ENCODE measurements around the gene MAP7D1.

The MAP7D1 gene

DNA sequence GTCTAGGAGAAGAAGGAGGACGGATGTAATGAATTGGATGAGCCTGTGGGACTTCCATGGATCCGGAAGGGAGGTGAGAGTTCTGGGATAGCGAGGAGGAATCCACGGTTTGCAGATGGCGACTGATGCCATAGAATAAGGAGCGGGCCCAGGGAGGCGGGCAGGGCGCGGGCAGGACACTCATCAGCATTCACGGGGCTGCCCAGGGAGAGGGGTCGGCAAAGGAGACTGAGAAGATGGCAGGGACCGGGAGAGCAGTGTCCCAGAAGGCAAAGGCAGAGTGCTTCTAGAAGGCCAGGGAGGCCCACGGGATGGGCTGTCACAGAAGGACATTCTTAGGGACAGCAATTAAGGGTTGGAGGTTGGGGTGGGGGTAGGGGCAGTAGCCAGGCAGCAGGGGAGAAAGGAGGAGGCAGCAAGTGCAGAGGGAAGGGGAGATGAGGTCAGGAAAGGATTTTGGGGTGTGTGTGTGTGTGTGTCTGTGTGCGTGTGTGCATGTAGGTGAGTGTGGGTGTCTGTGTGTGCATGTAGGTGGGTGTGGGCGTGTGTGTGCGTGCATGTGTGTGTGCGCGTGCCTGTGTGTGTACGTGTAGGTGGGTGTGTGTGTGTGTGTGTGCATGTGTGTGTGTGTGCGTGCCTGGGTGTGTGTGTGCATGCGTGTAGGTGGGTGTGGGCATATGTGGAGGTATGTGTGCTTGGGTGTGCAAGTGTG lies 29.8 kb upstream of the MAP7D1 start:
- in situ Hi-C loops (cut with MboI; ENCODE audit: low sequenced_read_pairs): no loop called here

GRCh38 chr1:36126797-36127500 lies 29.0 kb upstream of the MAP7D1 start:
- in situ Hi-C loops (cut with MboI; ENCODE audit: low sequenced_read_pairs): no loop called here

DNA sequence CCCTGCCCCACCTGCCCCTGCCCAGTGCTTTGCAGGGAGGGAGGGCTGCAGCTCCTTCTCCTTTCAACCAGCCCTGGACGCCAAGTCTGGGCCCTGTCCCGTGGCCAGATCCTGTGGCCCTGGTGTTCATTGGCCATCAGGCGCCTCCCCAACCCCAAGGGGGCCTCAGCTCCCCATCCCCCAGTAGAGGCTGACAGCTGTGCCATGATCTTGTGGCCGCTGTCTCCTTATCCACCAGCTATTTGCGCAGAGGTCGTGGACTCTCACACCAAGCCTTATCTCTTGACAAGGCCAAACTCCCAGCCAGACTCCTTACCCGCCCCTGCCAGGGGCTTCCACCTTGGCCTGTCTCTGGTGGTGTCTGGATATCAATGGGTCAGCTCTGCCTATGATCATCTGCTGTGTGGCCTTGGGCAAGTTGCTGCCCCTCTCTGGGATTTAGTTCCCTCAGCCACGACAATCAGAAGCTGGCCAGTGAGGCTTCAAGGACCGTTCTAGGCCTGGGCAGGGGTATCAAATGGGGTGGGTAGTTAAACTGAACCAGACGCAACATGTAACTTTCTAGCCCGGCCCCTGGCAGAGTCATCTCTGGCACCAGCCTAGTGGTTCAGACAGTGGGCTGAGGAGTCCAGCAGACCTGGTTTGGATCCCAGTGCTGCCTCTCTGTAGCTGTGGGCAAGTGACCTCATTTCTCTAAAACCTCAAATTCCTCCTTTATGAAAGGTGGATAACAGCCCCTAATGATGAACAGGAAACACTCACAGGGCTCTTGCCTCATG lies 27.6 kb upstream of the MAP7D1 start:
- in situ Hi-C loops (cut with MboI; ENCODE audit: low sequenced_read_pairs): no loop called here

- in situ Hi-C loops (cut with MboI; ENCODE audit: low sequenced_read_pairs): no loop called here
Observed at GRCh38 chr1:36128905-36129206, 27.1 kb upstream of the MAP7D1 start.

DNA sequence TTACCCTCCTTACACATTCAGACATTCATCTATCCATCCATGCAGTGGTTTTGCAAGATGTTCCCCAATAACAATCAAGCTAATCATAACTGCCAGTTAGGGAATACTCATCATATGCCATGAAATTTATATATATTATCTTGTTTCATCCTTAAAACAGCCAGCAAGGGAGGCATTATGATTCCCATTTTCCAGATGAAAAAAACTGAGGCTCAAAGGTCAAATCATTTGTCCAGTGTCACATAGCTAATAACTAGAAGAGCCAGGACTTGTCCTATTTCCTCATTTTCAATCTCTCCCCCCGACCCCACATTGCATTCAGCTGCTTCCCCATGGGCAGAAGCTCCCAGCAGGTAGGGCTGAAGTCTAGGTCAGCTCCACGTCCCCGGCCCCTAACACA lies 23.9 kb upstream of the MAP7D1 start:
- in situ Hi-C loops (cut with MboI; ENCODE audit: low sequenced_read_pairs): no loop called here

DNA sequence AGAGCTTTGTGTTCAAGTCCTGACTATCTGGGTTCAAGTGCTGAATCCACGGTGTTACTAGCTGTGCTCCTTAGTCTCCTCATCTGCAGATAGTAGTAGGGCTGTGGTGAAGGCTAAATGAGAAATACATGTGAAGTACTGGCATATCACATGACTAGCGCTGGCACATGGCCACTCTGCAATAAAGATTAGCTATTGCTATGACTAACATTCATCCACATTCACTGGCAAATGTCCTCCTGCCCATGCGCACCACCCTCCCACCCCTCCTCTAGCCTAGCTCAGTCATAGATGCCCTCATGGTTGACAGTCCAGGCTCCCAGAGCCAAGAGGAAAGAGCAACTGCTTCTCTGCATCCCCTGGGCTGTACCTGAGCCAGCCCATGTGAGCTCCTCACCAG lies 22.5 kb upstream of the MAP7D1 start:
- in situ Hi-C loops (cut with MboI; ENCODE audit: low sequenced_read_pairs): no loop called here

GRCh38 chr1:36134031-36134430 lies 21.9 kb upstream of the MAP7D1 start:
- in situ Hi-C loops (cut with MboI; ENCODE audit: low sequenced_read_pairs): no loop called here

GRCh38 chr1:36134505-36135329 lies 21.2 kb upstream of the MAP7D1 start:
- in situ Hi-C loops (cut with MboI; ENCODE audit: low sequenced_read_pairs): no loop called here

DNA sequence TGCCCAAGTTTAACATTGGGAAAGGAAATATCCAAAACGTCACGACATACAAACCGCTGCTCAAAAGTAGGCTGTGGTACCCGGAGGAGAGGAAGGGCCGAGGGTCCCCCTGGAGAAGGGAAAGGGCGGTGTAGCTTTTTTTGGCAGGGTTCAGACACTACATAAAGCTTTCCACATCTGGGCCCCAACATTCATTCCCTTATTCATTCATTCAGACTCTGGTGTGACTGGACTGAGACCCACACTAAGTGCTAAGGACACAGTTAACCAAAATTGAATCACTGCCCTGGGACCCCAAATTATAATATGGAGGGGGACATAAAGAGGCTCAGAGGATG lies 20.7 kb upstream of the MAP7D1 start:
- in situ Hi-C loops (cut with MboI; ENCODE audit: low sequenced_read_pairs): no loop called here

GRCh38 chr1:36135796-36136195 lies 20.2 kb upstream of the MAP7D1 start:
- in situ Hi-C loops (cut with MboI; ENCODE audit: low sequenced_read_pairs): no loop called here

DNA sequence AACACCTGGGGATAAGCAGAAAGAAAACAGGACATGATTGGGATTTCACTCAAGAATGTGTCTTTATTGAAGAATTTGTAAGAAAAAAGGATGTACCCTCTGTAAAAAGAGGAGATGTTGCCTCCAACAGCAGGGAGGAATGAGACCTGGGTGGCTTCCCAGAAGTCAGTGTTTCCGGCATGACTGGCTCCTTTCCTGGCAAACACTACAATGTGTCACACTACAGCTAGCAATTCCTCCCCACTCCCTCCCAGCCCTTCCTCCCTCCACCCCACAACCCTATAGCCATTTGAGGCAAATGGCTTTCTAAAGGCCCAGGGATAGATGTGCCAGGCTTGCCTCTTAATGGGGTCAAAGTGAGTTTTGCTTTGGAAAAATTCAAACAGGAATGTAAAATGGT lies 19.4 kb upstream of the MAP7D1 start:
- in situ Hi-C loops (cut with MboI; ENCODE audit: low sequenced_read_pairs): no loop called here

- in situ Hi-C loops (cut with MboI; ENCODE audit: low sequenced_read_pairs): no loop called here
Observed at GRCh38 chr1:36137226-36137625, 18.7 kb upstream of the MAP7D1 start.

DNA sequence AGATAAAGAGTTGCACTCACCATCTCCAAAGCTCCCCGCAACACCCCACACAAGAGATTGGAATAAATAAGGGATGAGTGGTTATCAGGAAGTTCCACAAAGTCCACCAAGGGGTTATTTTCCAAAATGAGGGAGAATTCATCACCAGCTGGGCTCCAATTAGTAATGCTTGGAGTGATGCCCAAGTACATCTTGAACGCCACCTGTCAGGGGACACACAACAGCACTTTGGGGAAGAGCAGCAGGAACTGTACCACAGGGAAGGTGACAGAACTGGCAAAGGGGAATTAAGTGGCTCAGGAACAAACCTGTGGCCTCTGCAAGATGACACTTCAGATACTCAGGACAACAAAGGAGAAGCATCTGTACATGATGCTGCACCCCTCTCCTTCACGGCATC lies 18.2 kb upstream of the MAP7D1 start:
- in situ Hi-C loops (cut with MboI; ENCODE audit: low sequenced_read_pairs): no loop called here

GRCh38 chr1:36139521-36139920 lies 16.4 kb upstream of the MAP7D1 start:
- in situ Hi-C loops (cut with MboI; ENCODE audit: low sequenced_read_pairs): no loop called here

- in situ Hi-C loops (cut with MboI; ENCODE audit: low sequenced_read_pairs): no loop called here
Observed at GRCh38 chr1:36142121-36142520, 13.8 kb upstream of the MAP7D1 start.

DNA sequence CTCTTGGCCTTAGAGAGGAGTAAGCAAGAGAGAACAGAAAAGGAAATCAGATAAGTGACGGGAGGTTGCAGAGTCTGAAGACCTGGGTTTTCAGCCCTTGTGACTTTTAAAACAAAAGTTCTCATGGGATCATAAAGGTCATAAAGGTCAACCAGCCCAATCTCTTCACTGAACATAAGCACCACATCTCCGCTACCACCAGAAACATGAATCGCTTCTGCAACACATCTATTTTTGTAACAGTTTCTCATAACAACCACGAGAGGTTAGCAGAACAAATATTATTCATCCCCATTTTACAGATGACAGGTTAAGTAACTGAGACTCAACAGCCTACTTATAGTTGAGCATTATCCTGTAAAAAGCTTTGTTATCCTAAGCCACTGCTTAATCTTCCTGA lies 12.5 kb upstream of the MAP7D1 start:
- in situ Hi-C loops (cut with MboI; ENCODE audit: low sequenced_read_pairs): no loop called here

DNA sequence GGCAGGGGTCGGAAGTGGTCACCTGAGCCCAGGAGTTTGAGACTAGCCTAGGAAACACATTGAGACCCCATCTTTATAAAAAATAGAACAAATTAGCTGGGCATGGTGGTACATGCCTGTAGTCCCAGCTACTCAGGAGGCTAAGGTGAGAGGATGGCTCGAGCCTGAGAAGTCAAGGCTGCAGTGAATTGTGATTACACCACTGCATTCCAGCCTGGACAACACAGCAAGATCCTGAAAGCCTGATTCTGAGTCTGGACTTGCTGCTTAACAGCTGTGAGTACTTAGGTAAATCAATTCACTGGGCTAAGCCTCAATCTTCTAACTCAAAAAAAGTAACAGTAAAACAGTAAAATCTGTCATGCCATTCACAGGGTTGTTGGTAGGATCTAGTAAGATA lies 11.5 kb upstream of the MAP7D1 start:
- in situ Hi-C loops (cut with MboI; ENCODE audit: low sequenced_read_pairs): no loop called here

GRCh38 chr1:36148821-36149236 lies 7.1 kb upstream of the MAP7D1 start:
- in situ Hi-C loops (cut with MboI; ENCODE audit: low sequenced_read_pairs): no loop called here

- in situ Hi-C loops (cut with MboI; ENCODE audit: low sequenced_read_pairs): no loop called here
Observed at GRCh38 chr1:36149237-36149972, 6.6 kb upstream of the MAP7D1 start, which contains the start of gene TRAPPC3. TSS of gene TRAPPC3 (minus strand) at chr1:36149486. CDS start at chr1:36149378, 108 bp downstream.

GRCh38 chr1:36149973-36150295 lies 6.0 kb upstream of the MAP7D1 start:
- in situ Hi-C loops (cut with MboI; ENCODE audit: low sequenced_read_pairs): no loop called here

Data from HL-60/S4 treated with phorbol 12-myristate 13-acetate at 8.2 ng/mL for 4 days and 3 days (cell line).